Endometrial microvascular endothelial cells (primary cell): ENCODE measurements around the gene PPP1R12A. TPM values are rescaled to one million over a fixed set of nuclear protein-coding genes. Genes with fewer than 3 reads are reported as not detected.

ENCODE experiments used
- in situ Hi-C: cut with HindIII; loops from 2 replicates; pipeline ENCODE4 v1.10.0; 2017; ENCODE audit warnings: low sequenced_read_pairs, low pct_unique_long_range_greater_than_20kb; ENCODE audit errors: inconsistent ontology term
- total RNA-seq: library from RNA; depleted of rRNA; stranded (reverse); fragments of >200 nt; gene quantifications from one replicate; pipeline ENCODE4 v1.2.3, GENCODE V29; 2015; ENCODE audit errors: inconsistent ontology term

The PPP1R12A gene
- total RNA-seq, 1 donor from 2014 or later: 27.4 TPM

DNA sequence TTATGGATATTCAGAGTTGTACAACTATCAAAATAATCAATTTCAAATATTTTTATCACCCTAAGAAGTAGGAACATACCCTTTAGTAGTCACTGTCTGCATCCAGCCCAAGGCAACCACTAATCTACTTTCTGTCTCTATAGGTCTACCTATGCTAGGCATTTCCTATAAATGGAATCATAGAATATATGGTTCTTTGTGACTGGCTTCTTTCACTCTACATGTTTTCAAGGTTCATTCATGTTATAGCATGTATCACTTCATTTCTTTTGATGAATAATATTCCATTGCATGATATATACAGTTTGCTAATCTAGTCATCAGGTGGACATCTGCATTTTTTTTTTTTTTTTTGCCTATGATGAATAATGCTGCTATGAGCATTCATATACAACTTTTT lies 112.4 kb downstream of the PPP1R12A start:
- in situ Hi-C loops: no loop called here

DNA sequence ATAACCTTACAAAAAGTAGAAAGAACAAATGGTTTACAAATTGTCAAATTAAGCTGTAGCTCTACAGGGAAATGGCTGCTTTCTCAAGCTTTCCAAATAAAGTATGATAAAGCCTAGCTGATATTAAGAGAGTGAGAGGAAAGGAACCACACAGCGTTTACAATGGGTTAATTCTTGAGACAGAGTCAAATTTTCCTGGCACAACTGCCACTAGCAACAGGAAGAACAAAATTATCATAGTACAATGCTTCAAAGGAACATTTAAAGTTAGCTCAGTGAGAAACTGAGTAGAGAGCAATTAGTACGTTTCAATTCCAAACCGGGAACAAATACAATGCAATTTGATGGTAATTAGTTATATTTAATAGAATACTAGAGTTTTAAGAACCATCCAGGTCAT lies 116.0 kb downstream of the PPP1R12A start:
- in situ Hi-C loops: no loop called here

- in situ Hi-C loops: loop anchor here (25.0 kb wide), 1 partner anchor 403 kb away; no protein-coding TSS in a partner anchor
Observed at GRCh38 chr12:79784366-79785065, 150.4 kb downstream of the PPP1R12A start.

DNA sequence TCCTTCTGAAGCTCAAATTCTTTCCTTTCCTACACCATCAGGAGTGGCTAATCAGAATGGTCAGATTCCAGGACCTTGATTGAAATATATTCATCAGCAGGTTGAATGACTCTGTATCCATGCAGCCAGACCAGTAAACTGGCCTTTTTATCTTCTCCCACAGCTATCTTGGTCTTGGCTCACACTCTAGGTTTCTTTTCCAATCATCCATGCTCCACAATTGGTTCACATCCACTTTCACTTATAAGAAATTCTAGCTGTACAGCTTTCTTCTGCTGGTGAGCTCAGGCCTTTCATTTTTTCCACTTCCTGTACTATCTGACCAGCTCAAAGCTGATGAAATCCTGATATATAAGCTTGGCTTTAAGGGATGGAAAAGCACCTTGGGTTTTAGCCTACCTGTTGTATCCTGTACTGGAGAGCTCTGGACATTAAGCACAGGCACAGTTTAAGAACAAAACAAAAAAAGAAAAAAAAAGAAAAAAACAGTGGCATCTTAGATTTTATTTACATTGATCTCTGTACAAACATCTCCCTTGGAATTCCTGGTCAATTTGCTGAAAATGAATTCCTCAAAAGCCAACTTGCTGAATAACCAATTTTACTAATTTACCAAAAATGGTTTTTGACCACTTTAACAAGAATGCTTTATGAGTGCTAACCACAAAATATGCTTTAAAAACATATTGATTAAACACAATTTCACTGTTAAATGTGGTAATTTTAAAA lies 152.6 kb downstream of the PPP1R12A start:
- in situ Hi-C loops: loop anchor here (25.0 kb wide), 1 partner anchor 405 kb away; no protein-coding TSS in a partner anchor

GRCh38 chr12:79778802-79779448 lies 156.0 kb downstream of the PPP1R12A start:
- in situ Hi-C loops: loop anchor here (25.0 kb wide), 1 partner anchor 408 kb away; no protein-coding TSS in a partner anchor

- in situ Hi-C loops: loop anchor here (25.0 kb wide), 1 partner anchor 411 kb away; no protein-coding TSS in a partner anchor
Observed at GRCh38 chr12:79776111-79776510, 158.8 kb downstream of the PPP1R12A start.

DNA sequence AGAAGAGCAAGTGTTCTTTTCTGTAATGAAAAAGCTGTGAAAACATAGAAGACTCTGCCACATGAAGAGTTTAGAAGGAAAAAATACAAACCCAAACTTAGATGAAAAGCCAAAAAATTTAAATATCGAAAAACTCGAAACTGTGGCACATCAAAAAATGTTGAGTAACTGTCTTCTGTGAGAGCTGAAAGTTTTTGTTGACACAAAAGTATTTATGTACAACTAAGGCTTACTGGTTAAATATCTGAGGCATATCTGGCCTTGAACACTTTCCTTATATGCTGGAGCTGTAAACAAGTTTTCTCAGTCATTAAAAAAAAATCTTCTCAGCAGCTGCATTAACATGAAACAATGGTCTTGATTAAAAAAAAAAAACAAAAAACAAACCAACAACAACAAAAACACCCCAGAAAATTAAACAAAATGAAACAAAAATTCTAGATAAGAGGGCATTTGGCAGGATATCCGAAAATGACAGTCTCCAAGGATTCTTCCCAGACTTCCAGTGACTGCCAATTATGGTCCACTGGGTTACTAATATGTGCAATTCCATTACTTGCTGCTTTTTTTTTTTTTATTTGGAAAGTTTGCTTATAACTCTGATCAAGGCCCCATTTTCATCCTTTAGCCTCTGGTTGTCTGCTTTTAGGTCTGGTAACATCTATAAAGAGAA lies 159.4 kb downstream of the PPP1R12A start:
- in situ Hi-C loops: loop anchor here (25.0 kb wide), 1 partner anchor 412 kb away; no protein-coding TSS in a partner anchor

DNA sequence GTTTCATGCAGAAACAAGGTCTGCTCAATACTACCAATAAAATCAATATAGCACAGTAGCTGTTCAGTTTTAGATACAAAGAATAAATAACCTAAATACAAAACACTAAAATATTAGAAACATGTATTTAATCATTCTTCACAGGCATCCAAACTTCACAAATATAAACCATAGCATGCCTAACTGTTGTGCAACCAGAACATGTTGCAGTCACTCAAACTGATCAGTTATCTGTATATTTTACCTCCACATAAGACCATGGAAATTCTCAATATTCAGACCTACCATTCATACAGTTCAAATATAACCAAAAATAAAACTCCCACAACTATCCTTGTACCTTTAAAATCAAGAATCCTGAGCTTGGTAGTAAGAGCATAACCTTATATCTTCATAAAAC lies 161.0 kb downstream of the PPP1R12A start:
- in situ Hi-C loops: no loop called here

DNA sequence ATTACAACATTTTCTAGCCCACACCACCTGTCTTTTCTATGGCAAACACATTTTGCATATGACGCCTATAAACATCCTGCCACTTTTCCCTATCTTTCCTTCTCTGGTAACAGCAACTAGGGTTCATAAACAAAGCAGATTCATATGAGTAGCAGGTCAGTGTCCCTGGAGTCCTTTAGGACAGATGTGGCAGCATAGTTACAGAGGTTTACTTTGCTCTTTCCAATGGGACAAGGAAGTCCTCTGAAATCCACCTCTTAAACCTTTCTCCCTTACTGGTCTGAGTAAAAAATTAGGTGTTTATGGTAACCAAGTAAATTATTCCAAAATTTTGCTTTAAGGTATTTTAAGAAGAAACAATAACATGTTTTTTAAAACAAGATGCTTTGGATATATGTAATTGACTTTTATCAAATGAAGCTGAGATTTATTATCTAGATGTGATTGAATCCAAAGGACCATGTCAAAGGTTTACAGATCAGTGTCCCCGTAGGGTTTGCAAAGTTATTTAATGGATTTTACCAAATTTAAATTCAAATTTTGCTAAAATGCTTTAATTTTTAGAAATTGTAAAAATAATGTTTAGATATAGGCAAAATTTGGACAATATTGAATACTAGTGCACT lies 164.9 kb downstream of the PPP1R12A start:
- in situ Hi-C loops: no loop called here

DNA sequence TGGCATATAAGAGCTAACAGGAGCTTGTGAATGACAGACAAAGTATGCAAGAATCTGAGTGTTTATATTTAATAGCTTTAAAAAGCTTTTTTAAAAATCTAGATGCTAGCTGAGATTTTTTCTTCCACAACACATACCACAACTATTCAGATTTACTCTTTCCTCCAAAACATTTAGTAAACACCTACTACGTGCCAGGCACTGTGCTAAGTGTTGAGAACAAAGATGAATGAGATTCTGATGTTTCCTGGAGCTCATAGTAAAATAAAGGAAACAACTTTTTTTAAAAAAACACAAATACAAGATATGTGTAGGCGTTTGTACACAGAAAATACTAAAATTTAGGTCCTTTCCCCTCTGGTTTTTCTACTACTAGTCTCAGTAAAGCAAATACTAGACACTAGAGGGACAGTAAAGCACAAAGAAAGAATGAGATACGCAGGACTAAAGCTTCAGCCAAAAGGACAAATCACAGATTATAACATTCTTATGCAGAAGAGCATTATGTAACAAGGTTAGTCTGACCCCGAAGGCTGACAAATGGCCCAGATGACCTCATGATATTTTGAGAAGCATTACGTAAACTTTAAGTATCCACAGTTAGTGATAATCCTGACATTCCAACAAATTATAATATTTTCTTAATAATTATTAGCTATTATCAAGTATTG lies 165.6 kb downstream of the PPP1R12A start:
- in situ Hi-C loops: no loop called here

DNA sequence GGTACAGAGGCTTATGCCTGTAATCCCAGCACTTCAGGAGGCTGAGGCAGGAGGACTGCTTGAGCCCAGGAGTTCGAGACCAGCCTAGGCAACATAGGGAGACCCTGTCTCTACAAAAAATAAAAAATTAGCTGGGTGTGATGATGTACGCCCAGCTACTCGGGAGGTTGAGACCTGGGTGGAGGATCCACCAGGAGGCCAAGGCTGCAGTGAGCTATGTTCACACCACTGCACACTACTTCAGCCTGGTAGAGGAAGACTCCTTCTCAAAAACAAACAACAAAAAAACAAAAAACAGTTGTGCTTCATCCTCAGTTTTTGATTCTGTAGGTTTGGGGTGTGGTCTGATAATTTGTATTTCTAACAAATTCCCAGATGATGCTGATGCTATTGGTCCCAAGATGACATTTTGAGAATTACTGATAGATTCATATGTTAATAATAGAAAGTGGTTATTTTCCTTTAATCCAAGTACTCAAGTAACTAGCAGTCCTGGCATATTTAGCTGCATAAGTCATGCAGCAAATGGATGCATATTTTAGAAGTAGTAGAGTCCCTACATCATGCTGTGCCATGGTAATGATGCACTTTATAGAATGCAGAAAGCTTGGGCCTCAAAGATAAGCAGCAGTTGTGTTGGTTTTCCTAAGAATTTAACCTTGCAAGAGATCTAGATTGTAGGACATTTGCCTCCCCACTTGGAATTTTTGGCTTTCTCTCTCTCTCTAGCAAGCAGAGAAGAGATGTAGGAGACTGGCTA lies 168.0 kb downstream of the PPP1R12A start:
- in situ Hi-C loops: no loop called here

DNA sequence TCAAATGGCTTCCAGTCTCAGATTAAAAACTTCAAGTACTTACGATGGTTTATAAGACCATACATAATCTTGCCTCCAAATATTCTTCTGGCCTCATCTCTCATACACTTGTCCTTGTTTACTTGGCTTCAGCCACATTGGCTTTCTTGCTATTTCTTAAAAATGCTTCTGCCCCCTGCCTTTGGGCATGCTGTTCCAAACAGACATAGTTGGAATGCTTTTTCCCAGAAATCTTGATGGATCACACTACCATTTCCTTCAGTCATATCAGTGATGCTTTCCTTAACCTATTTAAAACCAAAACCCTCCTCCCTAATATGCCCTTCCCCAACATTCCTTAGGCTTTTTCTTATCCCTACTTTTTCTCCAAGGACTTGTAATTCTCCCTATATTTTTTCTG lies 169.7 kb downstream of the PPP1R12A start:
- in situ Hi-C loops: no loop called here

- in situ Hi-C loops: no loop called here
Observed at GRCh38 chr12:79764641-79765040, 170.3 kb downstream of the PPP1R12A start.

DNA sequence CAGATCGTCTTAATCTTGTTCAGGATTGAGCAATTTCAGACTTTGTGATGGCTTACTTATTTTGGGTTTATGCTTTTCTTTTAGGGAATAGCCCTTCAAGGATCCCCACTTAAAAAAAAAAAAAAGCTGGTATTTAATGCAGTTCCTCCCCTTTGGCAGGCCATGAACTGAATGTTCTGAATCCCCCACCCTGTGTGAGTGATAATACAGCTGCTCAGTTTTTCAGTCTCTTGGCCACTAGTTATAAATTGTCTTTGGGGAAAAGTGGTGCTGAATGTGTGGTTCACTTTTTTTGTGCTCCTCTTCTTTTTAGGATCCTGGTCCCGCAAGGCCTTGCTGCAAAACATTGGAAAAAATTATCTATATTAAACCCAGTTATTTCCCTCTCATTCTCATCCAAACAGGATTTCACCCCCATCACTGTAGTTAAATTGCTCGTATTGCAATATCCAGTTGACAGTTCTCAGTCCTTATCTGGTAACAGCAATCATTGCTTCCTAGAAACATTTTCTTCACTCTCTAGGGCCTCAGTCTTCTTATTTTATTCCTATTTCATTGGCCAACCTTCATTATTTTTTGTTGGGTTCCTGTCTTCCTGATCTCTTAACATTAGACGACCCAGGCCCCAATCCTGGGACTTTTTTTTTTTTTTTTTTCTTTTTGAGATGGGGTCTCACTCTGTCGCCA lies 171.0 kb downstream of the PPP1R12A start:
- in situ Hi-C loops: no loop called here

GRCh38 chr12:79761341-79761740 lies 173.6 kb downstream of the PPP1R12A start:
- in situ Hi-C loops: no loop called here

DNA sequence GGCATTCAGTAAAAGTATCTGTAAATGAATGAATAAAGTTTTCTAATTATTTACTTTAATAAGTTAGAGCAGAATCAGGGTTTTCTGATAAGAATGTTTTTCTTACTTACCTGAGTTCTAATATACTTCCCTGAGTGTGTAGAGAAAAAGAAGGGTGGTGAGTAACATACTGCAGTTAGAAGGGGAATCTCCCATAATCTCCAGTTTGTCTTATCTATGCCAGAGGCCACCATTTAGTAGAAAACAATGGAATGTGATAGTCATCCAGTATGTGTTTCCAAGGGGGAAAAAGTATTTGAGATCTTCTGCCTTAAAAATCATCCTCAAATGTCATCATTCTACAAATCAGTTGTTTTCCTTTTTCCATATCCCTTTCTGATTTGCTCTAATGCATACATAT lies 187.6 kb downstream of the PPP1R12A start:
- in situ Hi-C loops: no loop called here
